ENCODE data around the gene OCSTAMP.
A peak's percentile ranks its signal among the peaks of the same experiment; 100 is the strongest.

DNA sequence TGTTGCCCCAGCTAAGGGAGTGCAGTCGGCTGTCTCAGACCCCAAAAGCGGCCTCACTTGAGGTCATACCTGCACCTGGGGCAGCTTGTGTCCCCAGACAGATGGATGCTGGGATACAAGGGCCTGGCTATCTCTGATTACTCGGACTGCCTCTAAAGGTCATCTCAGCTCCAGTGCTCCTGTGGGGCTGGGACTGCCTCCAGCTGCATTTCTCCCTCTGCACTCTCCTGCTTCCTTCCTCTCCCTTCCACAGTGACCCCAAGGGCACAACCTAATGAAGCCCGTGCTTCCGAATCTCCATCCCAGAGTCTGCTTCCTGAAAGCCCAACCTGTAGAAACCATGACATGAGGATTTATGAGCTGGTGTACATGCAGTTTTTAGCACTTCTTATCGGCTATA is 22.8 kb upstream of the OCSTAMP start:
- TF ChIP-seq POLR2AphosphoS5 (IDR thresholded peaks at IDR 0.05) (peak in 2 of 3 donors; percentile 20 to 40), CTCF (IDR thresholded peaks at IDR 0.05 in 8 of 11, conservative IDR thresholded peaks at IDR 0.05 in 3 of 11) (no peak), POLR2A (IDR thresholded peaks at IDR 0.05) (no peak)
